Fibroblast of gingiva (primary cell): Measurements from ENCODE around the gene INSIG1.

ENCODE experiments used
- DNase-seq: peaks from one replicate; pipeline ENCODE4 v3.0.0-alpha.2; 2011; ENCODE audit warnings: low read depth

INSIG1 gene

GRCh38 chr7:155266440-155266839 lies 31.2 kb upstream of the INSIG1 start:
- DNase-seq: no peak

- DNase-seq: no peak
These were observed 30.7 kb upstream of the INSIG1 start for GRCh38 chr7:155267023-155267422.

- no peak for DNase-seq
These were observed 30.2 kb upstream of the INSIG1 start for GRCh38 chr7:155267436-155267835.

GRCh38 chr7:155268211-155268610 lies 29.5 kb upstream of the INSIG1 start:
- DNase-seq: no peak

GRCh38 chr7:155268921-155269650 lies 28.6 kb upstream of the INSIG1 start:
- DNase-seq: peak; percentile 48

GRCh38 chr7:155269766-155270585 lies 27.7 kb upstream of the INSIG1 start:
- DNase-seq: peak; percentile 94

- no peak for DNase-seq
These were observed 26.8 kb upstream of the INSIG1 start for GRCh38 chr7:155270861-155271260.

GRCh38 chr7:155274633-155275355 lies 22.9 kb upstream of the INSIG1 start:
- peak; percentile 69 for DNase-seq

GRCh38 chr7:155276042-155276799 lies 21.5 kb upstream of the INSIG1 start:
- DNase-seq: no peak

- no peak for DNase-seq
These were observed 20.8 kb upstream of the INSIG1 start for GRCh38 chr7:155276800-155277375.

- DNase-seq: no peak
These were observed 20.2 kb upstream of the INSIG1 start for GRCh38 chr7:155277385-155277994.

- DNase-seq: no peak
These were observed 18.8 kb upstream of the INSIG1 start for GRCh38 chr7:155278921-155279320.

GRCh38 chr7:155279787-155280445 lies 17.8 kb upstream of the INSIG1 start:
- no peak for DNase-seq

- no peak for DNase-seq
These were observed 17.0 kb upstream of the INSIG1 start for GRCh38 chr7:155280446-155281397.

GRCh38 chr7:155281398-155281969 lies 16.2 kb upstream of the INSIG1 start:
- DNase-seq: no peak

- DNase-seq: no peak
These were observed 15.0 kb upstream of the INSIG1 start for GRCh38 chr7:155282671-155283070.

- no peak for DNase-seq
These were observed 14.0 kb upstream of the INSIG1 start for GRCh38 chr7:155283565-155284194.

- DNase-seq: no peak
These were observed 13.0 kb upstream of the INSIG1 start for GRCh38 chr7:155284496-155285274.
